Dedifferentiated amniotic fluid mesenchymal stem cell (primary cell): ENCODE measurements around the gene RUSC2.
"Not testable (repeated sequence)": the region's sequence is repeated elsewhere in the genome, so short reads cannot be mapped to it uniquely, and the experiment has no call there.

ENCODE experiments used
- DNase-seq: peaks from one replicate; pipeline ENCODE4 v3.0.0-alpha.2; 2016; ENCODE audit errors: extremely low spot score

The RUSC2 gene

DNA sequence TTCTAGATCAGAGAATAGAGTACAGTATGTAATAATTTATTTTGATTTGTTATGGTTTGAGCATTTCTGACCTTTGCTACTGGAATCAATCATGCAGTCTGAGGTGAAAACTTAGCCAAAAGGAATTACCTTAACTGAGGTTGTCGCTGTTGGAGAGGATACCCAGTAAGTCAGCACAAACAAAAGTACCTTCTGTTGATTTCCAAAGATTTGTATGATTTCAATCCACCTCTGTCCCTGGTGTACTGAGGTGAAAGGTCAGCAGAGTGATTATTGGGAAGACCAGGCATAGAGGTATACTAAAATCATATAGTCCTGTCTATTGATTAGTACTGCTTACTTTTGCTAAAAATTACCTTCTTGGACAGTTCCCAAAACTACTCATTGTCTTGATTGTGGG lies 32.8 kb downstream of the RUSC2 start:
- no peak for DNase-seq

GRCh38 chr9:35523556-35523955 lies 33.6 kb downstream of the RUSC2 start:
- not testable (repeated sequence) for DNase-seq

DNA sequence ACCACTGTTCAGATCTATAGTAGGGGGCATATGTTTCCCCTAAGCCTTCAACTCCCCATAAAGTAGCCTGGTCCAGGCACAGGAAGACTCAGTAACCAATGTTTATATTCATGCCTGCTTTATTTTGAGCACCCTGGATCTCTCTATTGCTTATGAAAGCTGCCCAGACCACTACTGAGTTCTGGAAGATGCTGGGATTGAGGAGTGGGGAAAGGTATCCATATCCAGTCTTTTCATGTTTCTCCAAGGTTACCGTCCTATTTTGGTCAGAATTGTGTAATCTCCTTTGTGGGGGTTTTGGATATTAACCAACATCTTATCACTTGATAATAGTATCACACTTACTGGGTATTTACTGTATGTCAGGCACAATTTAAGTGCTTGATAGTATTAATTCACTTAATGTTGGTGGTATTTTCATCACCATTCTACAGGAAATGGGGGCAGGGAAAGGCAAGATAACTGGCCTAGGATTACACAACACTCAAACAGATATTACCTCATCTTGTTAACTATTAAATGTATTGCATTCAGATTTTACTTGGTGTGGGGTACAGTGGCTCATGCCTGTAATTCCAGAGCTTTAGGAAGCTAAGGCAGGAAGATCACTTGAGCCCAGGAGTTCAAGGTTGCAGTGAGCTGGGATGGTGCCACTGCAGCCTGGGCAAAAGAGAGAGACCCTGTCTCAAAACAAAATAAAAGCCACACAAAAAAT lies 36.3 kb downstream of the RUSC2 start:
- DNase-seq: no peak

DNA sequence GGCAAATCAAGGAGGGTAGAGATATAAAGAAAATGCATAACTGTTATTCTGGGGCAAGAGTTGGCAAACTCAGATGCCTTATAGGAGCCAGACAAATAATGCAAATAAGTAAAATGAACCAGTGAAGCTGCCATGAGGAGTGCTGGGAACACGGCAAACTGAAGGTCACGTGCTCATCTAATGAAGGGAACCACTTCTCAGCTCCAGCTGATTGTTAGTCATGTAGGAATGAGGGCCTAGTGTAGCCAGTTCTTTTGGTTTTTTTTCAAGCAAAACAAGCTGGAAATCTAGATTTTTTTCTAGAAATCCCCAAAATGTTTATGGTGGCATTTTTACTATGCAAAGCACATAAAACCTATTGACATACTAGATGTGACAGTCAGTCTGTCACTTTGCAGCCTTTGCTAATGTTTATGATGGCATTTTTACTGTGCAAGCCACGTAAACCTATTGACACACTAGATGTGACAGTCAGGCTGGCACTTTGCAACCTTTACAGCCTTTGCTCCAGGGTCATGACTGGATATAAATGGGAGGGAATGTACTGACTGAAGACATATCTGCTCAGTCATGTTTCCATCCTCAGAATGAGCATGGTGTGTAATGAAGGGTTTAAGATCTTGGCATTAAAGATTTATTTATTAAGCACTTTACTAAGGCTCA lies 39.4 kb downstream of the RUSC2 start:
- no peak for DNase-seq

DNA sequence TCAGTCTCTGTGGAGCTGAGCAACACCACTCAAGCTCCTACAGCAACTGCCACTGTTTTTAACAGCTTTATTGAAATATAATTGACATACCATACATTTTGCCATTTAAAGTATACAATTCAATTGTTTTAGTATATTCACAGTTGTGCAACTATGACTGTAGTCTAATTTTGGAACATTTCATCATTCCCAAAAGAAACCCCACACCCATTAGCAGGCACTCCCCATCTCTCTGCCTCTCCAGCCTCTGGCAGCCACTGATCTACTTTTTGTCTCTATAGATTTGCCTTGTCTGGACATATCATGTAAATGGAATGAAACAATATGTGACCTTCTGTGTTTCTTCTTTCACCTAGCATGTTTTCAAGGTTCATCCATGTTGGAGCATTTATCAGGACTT lies 43.5 kb downstream of the RUSC2 start:
- peak; percentile 72 for DNase-seq

DNA sequence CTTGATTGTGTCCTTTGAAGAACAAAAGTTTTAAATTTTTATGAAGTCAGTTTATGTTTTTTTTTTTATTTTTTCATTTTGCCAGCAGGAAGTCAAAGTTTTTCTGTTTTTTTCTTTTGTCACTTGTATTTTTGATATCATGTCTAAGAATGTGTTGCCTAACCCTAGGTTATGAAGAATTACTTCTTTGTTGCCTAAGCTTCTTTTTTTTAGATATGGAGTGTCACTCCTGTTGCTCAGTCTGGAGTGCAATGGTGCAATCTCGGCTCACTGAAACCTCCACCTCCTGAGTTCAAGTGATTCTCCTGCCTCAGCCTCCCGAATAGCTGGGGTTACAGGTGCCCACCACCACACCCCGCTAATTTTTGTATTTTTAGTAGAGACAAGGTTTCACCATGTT lies 45.0 kb downstream of the RUSC2 start:
- DNase-seq: not testable (repeated sequence)

DNA sequence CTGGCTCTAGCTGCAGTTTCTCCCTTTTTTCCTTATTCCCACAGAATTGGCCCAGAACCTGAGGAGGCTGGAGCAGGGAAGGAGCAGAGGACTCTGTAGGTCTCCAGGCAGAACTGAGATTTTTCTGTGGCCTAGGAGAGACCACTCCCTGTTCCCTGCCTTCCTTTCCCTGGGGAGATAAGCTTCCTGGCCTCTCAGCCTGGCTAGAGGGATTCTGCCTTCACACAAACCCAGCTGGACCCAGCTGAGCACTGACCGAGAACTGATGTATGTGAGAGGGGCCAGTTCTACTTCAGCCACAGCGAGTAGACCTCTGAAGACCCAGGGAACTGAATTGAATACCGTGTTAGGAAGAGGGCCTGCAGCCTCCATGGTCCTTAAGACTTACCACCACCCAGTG lies 48.0 kb downstream of the RUSC2 start:
- no peak for DNase-seq

DNA sequence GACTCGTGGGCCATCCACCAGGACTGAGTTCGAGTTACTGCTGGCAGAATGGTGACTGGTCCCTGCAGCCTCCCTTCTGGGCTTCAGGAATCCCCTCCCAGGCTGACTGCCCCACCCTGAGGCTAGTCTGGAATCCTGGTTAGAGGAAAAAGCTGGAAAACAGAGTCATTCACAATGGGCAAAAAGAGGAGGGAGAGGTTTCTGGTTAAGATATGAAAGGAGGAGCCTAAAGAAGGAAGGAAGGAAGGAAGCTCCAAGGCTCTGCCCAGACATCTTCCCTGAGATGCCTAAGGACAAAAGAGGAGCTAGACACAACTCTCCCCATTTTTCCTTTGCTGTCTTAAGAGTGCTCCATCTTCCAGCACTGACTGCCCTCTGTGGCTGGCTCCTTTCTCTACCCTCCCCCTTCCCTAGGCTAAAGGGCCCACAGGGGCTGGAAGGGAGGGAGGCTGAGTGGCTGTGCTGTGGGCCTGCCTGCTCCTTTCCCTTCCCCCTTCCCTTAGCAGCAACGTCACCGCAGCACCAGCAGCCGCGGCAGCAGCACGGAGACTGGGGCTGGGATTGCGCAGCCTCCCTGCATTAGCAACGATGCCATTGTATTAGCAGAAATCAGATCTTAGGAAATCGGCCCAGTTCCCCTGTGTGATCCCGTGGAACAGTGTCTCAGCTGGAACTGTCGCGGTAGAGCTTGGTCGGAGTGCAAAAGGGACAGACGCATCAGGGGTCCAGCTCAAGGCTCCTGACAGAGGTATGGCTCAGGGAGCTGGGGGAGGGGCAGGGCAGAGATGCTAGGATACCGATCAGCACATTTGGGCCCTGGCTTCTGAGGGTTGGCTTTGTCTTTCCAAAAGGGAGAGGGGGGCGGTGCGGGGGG lies 48.7 kb downstream of the RUSC2 start:
- DNase-seq: peak; percentile 58
